GM21367 (cell line): Measurements from ENCODE around the gene PTPRT.
"Not testable (repeated sequence)": the region's sequence is repeated elsewhere in the genome, so short reads cannot be mapped to it uniquely, and the experiment has no call there.

Experiments used
- ATAC-seq: cut with Tn5 transposase; IDR thresholded peaks from one replicate; pipeline ENCODE4 v1.9.1; 2021; ENCODE audit not compliant: unreplicated experiment

PTPRT gene

DNA sequence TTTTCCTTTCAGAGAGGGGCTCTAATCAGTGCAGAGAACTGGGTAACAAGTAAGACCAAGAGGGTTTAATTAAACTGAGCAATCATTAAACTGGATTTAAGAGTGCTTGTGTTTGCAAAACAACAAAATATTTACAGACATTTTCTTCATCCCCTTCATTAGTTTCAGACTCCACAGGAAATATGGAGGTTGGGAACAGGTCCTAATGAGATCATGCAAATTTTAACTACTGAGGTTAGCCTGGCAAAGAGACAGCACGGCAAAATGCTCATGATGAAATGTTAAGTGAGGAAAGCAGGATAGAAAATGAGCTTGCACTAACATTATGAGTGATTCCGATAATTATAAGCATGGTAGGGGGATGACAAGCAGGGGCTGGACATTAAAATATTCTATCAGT lies 268.9 kb downstream of the PTPRT start:
- ATAC-seq = no peak

DNA sequence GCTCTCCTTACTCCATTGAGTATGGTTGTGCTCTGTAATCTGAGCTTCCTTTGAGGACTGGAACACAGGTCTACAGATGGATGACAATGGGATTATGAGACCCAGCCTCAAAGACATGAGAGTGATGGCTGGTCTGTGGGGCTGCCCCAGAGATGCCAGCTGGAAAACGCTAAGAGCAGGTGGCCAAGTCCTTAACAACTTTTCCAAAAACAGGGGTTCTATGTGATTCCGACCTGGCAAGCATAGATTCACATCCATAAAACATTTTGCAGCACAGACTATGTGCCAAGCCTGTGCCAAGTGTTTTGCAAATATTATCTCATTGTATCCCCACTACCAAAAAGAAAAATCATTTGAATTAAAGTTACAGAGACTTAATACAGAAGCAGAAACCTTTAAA lies 270.4 kb downstream of the PTPRT start:
- ATAC-seq = no peak

DNA sequence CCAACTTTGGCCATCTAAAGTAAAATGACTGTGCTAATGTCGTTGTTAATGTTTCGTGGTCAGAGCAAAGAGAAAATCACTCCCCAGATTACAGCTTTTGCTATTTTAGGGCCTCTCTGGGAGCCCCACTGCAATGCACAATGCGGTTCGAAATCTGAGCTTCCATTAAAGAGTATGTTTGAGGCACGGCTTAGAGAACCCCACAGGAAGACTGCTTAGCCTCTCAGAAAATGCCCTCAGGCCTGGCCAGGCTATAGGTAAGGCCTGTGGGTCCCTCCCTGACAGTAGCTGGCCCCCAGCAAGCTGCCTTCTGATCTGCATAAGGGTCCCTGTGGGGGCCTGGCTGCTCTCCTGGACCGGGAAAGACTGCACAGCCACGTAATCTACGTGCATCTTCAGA lies 274.6 kb downstream of the PTPRT start:
- ATAC-seq = no peak

DNA sequence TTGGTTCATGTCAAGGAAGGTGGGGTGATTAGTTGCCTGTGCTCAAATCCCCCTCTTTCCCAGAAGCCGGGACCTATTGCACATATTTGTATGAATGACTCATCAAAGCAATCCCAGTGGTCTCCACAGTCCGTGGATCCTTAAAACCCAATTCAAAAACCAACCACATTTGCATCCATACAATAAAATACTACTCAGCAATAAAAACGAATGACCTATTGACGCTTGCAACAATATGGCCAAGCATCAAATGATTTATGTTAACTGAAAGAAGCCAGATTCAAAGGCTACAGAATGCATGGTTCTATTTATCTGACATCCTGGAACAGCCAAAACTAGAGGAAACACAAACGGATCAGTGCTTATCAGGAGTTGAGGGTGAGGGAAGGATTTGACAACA lies 275.4 kb downstream of the PTPRT start:
- no peak for ATAC-seq

DNA sequence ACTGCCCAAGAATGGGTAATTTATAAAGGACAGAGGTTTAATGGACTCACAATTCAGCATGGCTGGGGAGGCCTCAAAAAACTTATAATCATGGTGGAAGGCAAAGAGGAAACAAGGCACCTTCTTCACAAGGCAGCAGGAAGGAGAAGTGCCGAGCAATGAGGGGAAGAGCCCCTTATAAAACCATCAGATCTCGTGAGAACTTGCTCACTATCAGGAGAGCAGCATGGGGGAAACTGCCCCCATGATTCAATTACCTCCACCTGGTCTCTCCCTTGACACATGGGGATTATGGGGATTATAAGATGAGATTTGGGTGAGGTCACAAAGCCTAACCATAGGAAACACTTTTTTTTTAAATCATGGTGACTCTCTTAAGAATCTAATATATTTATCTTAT lies 278.9 kb downstream of the PTPRT start:
- ATAC-seq = not testable (repeated sequence)

DNA sequence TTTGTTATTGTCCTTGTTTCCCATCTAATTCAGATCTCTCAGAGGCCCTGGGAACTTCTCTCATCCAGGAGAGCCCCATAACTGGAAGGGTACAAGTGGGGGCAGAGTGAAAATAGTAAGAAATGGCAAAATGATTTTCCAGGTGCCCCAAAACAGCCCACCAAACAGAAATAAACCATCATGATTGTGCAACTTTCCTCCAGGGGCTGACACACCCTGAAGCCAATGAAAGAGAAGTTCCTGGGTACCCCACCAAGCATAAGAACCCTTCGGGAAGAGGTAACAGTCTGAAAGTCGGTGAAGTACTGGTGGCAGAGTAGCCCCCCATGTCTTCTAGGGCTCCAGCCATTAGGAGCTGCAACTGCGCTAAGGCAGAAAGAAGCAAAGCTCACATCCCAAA lies 282.0 kb downstream of the PTPRT start:
- no peak for ATAC-seq

DNA sequence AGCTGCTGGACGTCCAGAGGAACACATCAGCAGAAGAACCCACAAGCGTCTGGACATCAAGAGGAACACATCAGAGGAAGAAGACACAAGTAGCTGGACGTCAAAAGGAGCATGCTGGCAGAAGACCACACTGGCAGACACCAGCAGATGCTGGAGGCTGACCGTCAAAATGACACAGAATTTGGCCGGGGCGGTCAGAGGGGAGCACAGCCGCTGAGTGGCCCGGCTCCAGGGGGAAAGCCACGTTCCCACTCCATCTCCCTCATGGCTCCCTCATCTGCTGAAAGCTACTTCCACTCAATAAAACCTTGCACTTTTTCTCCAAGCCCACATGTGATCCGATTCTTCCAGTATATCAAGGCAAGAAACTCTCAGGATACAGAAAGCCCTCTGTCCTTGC lies 283.6 kb downstream of the PTPRT start:
- ATAC-seq = no peak

DNA sequence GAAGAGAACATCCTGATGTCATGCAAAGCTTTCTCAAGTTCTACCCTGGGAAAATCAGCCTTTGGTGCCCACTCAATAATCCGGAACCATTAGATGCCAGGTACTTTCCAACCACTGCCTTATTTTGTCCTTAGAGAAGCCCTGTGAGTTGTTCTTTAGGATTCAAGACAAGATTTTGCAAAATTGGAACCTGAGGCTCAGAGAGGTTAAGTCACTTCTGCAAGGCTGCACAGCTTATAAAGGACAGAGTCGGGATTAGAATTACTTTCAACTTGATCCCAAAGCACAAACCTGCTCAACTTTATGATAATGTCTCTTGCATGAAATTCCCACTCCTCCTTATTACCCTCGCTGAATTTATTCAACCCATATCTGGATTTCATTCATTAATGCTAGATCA lies 287.2 kb downstream of the PTPRT start:
- ATAC-seq = no peak

DNA sequence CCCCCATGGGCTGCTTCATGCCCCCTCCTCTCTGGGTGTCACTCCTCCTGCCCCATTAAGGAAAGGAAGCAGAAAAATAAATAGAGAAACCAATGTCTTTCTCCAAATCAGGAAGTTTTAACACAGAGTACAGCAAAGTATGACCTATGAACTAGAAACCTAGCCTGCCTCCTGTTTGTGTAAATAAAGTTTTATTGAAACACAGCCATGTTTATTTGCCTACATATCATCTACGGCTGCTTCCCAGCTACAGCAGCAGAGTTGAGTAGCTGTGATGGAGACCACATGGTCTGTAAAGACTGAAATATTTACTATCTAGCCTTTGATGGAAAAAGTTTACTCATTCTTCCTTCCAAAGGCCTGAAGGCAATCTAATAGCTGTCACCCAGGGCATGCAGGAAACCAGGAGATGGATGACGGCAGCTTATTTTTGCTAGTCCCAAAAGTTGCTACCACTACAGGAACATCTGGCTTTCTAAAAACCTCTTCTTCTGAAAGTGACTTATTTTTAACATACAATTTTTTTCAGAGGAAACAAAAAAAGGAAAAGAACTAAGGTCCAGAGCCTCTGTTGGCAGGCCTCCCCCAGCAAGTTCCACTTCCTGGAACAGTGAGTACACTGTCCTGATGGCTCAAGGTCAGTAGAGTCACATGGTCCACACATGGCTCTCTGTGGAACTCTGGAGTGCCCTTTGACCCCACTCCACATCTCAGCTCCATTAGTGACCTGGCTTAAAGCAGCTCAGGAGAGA lies 287.8 kb downstream of the PTPRT start:
- ATAC-seq = no peak

DNA sequence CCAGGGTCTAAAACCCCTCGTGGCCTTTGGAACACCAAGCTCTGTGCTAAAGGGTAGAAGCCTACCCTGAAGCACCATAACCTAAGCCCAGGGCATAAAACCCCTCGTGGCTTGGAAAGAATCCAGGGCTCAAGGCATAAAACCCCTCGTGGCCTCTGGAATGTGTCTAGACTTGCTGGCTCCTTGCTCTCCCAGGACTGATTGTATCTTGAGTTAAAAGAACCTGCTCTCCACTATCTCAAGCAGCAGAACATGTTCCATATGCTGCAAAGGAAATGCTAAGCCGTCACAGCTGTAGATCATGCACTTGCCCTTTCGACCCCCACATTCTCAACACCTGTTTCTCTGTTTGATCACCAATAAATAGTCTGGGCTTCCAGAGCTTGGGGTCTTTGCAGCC lies 288.9 kb downstream of the PTPRT start:
- ATAC-seq = not testable (repeated sequence)

DNA sequence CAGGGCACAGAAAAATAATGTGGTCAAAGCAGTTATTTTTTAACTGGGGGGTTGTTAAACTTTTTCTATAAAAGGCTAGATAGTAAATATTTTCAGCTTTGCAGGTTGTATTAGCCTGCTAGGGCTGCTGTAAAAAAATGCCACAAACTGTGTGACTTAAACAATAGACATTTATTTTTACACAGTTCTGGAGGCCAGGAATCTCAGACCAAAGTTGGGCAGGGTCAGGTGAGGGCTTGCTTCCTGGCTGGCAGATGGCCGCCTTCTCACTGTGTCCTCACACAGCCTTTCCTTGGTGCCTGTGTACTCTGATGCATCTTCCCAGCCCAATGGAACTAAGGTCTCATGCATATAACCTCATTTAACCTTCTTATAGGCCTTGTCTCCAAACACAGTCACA lies 294.7 kb downstream of the PTPRT start:
- no peak for ATAC-seq

DNA sequence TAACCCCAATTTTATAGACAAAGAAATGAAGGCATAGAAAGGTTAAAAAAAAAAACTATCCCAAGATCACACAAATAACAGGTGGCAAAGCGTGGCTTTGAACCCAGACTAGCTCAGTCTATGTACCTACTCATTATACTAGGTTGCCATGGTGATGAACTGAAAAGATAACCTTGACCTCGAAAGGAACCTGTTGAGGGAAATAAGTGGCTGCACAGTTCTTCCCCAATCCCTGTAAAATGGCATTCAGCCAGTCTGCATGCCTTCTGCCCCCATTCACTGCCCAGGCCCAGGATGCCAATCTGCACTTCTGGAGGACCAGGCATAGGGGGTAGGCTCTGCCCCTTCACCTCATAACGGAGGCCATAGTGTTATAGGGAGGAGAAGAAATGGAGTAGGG lies 295.2 kb downstream of the PTPRT start:
- ATAC-seq = no peak

DNA sequence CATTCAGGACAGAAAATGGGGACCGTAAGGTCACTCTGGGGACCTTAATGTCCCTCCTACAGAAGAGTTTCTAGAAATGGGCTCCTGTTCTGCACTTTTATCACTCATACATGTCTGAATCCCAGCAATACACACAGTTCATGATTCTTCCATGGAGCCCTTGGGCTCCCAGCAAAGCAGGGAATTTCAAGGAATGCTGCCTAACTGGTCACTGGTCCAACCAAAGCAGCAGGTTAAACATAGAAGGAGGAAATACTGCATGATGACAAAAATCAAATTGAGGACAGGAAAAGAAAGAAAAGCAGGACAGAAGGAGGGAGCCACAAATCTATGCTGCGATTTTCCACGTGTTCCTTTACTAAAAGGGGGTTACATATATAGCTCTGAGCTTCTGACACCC lies 300.2 kb downstream of the PTPRT start:
- ATAC-seq = no peak

DNA sequence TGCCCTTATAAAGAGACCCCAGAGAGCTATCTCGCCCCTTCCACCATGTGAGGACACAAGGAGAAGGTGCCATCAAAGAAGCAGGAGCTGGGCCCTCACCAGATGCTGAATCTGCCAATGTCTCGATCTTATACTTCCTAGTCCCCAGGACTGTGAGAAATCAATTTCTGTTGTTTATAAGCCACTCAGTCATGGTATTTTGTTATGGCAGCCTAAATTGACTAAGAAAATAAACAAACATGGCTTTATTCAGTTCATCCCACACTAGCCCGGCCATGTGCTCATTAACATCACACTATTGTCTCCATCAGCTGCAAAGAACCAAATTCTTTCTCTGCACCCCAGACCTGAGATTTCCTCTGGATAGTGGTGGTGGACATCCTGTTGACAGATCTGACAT lies 302.4 kb downstream of the PTPRT start:
- ATAC-seq = no peak

DNA sequence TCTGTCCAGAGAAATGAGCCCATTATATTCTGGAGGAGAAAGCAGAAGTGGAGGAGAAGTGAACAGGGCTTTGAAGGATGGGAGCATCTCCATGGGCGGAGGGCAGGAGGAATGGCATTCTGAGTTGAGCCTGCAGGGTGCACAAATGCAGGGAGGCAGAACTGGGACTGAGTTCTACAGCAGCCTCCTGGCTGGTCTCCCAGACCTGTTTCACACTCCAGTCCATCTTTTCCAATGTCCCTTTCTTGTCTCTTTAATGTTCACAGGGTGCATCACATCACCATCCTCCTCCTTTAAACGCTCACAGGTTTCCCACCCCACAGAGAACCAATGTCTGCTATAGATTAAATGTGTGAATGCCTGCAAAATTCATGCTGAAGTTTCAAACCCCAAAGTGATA lies 302.9 kb downstream of the PTPRT start:
- ATAC-seq = no peak

DNA sequence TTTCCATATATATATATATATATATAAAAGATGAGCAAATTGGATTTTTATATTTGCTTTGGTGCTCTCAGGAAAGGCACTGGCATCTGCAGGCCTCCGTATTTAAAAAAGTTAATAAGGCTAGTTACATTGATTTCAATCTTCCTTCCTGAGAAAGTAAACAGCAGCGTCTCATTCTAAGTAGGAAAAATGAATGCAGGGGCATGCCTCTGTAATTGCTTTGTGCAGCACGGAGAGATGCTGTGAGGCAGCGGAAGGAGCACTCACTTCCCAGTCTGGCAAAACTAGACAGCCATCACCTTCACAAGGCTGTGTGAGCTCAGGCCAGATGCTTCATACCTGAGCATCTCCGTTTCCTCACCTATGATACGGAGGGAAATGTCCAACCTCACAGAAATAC lies 303.7 kb downstream of the PTPRT start:
- no peak for ATAC-seq

DNA sequence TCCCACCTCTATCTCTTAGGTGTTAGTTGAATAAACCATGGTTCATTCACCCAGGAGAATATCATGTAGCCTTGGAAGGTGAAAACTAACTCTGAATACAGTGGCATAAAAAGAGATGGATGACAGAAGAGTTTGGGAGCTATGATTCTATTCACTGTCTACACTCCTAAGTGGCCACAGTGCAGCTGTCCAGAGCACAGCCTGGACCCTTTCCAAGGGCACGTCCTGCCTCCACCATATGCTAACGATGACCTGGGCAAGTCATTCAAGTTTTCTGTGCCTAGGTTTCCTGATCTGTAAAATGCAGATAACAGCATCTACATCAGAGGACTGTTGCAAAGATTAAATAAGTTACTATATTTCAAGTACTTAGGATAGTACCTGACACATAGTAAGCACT lies 314.1 kb downstream of the PTPRT start:
- ATAC-seq = no peak

DNA sequence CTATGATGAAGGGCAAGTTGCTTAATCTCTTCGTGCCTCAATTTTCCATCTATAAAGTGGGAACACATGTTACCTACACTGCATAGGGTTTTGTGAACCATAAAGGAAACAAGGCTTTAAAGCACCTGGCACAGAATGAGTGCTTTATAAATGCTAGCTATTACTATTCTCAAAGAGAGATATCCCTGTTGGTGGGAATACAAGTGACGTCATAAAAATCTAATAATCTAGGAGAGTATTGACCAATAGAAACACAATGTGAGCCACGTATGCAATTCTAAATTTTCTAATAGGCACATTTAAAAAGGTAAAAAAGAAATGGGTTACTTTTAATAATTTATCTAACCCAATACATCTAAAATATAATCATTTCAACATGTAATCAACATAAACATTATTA lies 316.4 kb downstream of the PTPRT start:
- ATAC-seq = no peak

DNA sequence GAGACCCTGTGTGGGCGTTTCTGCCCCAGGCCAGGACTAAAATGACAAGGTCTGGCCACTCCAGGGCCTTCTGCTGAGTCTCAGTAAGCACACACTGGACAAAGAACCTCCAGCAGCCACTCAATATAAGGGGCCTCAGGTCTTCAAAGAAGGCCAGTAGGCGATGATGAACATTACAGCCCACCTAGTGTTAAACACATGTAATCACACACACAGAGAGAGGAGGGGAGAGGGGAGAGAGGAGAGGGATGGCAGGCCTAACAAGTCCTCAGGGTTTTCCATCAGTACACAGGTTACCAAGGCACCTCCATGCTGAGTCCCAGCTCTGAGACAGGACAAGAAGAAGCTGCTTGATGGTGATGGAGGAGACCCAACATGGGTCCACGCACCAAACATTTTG lies 325.6 kb downstream of the PTPRT start:
- no peak for ATAC-seq

DNA sequence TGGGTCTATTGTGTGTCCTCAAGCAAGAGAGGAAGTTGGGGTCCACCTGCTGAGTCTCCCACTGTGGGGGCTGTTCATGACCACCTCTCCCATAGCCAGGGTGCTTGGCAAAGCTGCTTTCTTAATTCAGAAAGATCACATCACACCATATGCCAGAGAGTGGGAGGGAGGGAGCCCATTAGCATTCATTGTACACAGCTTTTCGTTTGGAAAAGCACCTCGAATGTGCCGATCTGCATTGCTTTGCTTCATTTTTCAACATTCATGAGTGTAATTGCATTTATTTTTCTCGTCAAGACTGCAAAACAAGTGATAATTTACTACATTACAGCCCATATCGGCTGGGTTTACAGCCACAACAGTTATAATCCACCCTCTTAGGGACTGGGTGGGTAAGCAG lies 327.3 kb downstream of the PTPRT start:
- no peak for ATAC-seq

DNA sequence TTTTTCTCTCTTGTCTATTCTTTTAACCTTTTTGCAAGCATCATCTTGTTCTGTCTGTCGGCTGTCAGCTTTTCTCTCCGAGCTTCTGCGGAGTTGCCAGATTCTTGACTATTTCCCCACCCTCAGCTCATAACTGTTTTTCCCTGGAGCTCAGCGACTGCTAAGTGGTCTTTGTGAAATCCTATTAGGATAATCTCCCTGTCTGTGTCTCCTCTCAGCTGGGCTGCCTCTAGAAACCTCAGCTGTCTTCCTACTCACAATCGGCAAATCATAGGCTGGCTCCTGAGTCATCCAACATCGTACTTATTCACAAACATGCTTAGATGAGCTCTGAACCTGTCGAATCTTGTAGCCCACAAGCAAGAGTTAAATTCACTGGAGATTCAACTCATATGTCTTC lies 332.3 kb downstream of the PTPRT start:
- no peak for ATAC-seq

DNA sequence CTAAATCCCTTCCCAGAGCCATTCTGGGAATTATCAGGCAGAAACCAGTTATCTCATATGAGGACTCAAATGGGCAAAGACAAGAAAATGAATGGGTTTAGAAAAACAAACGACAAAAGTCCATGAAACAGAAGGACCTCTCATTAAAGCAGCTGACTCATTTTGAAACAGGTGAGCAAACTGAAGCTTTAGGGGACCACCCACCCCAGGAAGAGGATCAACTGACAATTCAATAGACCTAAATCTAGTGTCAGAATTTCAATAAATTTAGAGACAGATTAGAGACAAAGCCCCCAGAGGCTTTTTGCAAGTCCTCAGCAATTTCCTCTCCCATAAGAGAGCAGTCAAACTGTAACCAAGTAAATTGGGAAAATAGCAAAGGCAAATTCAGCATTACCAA lies 333.8 kb downstream of the PTPRT start:
- no peak for ATAC-seq

DNA sequence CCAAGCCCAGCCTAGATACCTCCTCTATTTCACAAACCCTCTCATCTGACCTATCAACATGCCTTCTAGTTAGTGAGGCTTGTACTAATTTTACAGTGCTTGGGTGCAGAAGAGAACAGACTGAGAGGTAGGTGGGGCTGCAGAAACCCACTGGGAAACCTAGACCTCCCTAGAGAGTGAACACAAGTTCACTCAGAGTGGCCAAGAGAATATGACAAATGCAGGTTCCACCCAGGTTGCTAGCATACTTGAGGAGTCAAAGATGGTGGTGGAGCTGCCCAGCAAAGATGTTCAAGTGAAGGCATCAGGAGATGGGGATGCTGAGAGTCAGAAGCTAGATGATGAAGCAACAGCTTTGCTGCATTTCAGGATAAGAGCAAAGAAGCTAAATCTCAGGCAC lies 337.0 kb downstream of the PTPRT start:
- ATAC-seq = no peak
